ENCODE measurements around the gene BLCAP. TPM values are rescaled to one million over a fixed set of nuclear protein-coding genes. Genes with fewer than 3 reads are reported as not detected.

Gene BLCAP
- total RNA-seq, 1 experiment from 2014 or later, result 54.3 TPM

GRCh38 chr20:37520419-37520955 is 7.2 kb downstream of the BLCAP start:
- Histone ChIP-seq H2BK5ac (ENCODE audit: insufficient read length, low read length) (no peak overlapping the region), H3K14ac (ENCODE audit: insufficient read depth, low read length) (peak overlapping the region; percentile 38; the same call in 1 of the 2 replicates), H3K4ac (ENCODE audit: low read depth, low read length) (no peak overlapping the region), H3K56ac (ENCODE audit: insufficient read length, low read depth, low read length) (no peak overlapping the region), H3K79me1 (ENCODE audit: insufficient read depth, low read depth, low read length, poor library complexity, severe bottlenecking) (peaks cover 18% of the 10 kb centered on the region), H2AK5ac (ENCODE audit: insufficient read length, low read length) (no peak overlapping the region), H3T11ph (ENCODE audit: low read length) (no peak overlapping the region), H3K27me3 (ENCODE audit: insufficient read depth, low read length) (no peaks in the 10 kb centered on the region), H4K91ac (ENCODE audit: insufficient read length, low read depth, low read length) (no peak overlapping the region), H3K4me1 (ENCODE audit: insufficient read depth, low read length) (peaks cover 11% of the 10 kb centered on the region; the same call in 1 of the 2 replicates), H2BK20ac (ENCODE audit: low read depth, low read length, poor library complexity, severe bottlenecking) (no peak overlapping the region), H3K23ac (ENCODE audit: insufficient read length, low read depth, low read length) (no peak overlapping the region), H3K27ac (ENCODE audit: insufficient read length, low read depth, low read length) (no peak overlapping the region), H3K9me3 (ENCODE audit: control insufficient read depth, low read depth, low read length) (no peaks in the 10 kb centered on the region), H2AFZ (ENCODE audit: low read length) (no peak overlapping the region), H4K5ac (ENCODE audit: insufficient read length, low read depth, low read length) (no peak overlapping the region), H3K18ac (ENCODE audit: insufficient read length, low read depth, low read length) (no peak overlapping the region), H3K4me2 (ENCODE audit: insufficient read depth, insufficient read length, low read length) (peak overlapping the region; percentile 50), H3K9ac (ENCODE audit: extremely low read depth, insufficient read length, low read length) (peak overlapping the region; percentile 10), H2BK15ac (ENCODE audit: low read depth, low read length) (no peak overlapping the region), H4K8ac (replicated peaks; ENCODE audit: insufficient read length, low read depth, low read length) (no peak overlapping the region), H2BK120ac (ENCODE audit: low read depth, low read length, poor library complexity, severe bottlenecking) (no peak overlapping the region), H2BK12ac (ENCODE audit: insufficient read length, low read depth, low read length) (no peak overlapping the region), H3K23me2 (ENCODE audit: insufficient read length, low read depth, low read length, poor library complexity, severe bottlenecking) (peaks cover 16% of the 10 kb centered on the region), H4K20me1 (ENCODE audit: control insufficient read depth, insufficient read depth, insufficient read length) (no peaks in the 10 kb centered on the region), H3K79me2 (ENCODE audit: insufficient read depth, low read length) (peaks cover 28% of the 10 kb centered on the region; the same call in 1 of the 2 replicates)
- peaks cover 44 to 52% (median 46%) of the 10 kb centered on the region in 3 experiments for H3K36me3 Mint-ChIP-seq (ENCODE audit: insufficient read depth in 1 of 3, low read depth in 3 of 3)
- no CpG with 5 or more reads among the region's 24 CpGs for WGBS (ENCODE audit: extremely low coverage, insufficient read length, low lambda C conversion rate)
- no peak for DNase-seq
- peak overlapping the region in 2 of 3 experiments; percentile 73 to 85; a peak in 3 of 7 replicates for H3K27ac Mint-ChIP-seq
- H3K4me3 Mint-ChIP-seq, result peak overlapping the region; percentile 68 to 81
- peaks cover 5 to 8% of the 10 kb centered on the region in 2 experiments; a peak in 3 of 5 replicates for H3K9me3 Mint-ChIP-seq
- peaks cover 80 to 85% of the 10 kb centered on the region in 2 experiments for H3K4me1 Mint-ChIP-seq
- peaks cover 1% of the 10 kb centered on the region; the same call in 1 of the 2 replicates for H3K27me3 Mint-ChIP-seq (ENCODE audit: low read depth)
- TF ChIP-seq CTCF (conservative IDR thresholded peaks at IDR 0.05), result no peak
